Stimulated activated naive CD4-positive, alpha-beta T cell (primary cell): ENCODE results near the gene ATAD3A.

ENCODE experiments used
- DNase-seq, 6 experiments: peaks; one replicate each; lab custom pipeline; 2025; lab: John Stamatoyannopoulos, UW

ATAD3A gene

DNA sequence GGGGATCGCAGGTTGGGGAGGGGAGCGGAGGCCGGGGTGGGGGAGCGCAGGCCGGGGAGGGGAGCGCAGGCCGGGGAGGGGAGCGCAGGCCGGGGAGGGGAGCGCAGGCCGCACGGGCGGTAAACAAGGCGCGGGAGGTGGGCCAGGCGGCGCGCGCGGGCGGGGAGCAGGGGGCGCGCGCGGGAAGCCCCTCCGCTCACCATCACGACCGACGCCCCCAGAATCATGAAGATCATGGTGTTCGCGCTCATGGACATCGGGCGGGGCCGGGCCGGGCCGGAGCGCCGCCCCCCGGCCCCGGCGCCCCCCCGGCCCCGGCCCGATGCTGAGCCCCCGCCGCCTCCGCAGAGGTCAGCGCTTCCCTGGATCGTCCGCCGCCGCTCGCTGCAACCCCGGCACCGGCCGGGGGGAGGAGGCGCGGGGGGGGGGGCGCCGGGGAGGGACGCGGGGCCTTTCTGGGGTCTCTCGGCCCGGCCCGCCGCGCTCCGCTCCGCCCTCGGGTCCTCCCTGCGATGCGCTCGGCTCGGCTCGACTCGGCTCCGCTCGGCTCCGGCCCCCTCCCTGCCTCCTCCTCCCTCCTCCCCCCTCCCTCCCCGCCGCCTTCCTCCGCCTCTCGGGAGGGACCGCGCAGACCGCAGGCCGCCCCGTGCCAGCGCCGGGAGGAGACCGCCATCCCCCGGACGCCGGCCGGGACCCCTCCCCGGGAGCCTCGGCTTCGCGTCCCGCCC, 28.3 kb downstream of the ATAD3A start, which contains the start of gene TMEM240:
Gene TMEM240 (minus strand): TSS at position 535 of the 728 bp plus-strand sequence. CDS start 278 bp downstream, at position 257.
- DNase-seq, result peak; percentile 9 to 56 (median 40)

DNA sequence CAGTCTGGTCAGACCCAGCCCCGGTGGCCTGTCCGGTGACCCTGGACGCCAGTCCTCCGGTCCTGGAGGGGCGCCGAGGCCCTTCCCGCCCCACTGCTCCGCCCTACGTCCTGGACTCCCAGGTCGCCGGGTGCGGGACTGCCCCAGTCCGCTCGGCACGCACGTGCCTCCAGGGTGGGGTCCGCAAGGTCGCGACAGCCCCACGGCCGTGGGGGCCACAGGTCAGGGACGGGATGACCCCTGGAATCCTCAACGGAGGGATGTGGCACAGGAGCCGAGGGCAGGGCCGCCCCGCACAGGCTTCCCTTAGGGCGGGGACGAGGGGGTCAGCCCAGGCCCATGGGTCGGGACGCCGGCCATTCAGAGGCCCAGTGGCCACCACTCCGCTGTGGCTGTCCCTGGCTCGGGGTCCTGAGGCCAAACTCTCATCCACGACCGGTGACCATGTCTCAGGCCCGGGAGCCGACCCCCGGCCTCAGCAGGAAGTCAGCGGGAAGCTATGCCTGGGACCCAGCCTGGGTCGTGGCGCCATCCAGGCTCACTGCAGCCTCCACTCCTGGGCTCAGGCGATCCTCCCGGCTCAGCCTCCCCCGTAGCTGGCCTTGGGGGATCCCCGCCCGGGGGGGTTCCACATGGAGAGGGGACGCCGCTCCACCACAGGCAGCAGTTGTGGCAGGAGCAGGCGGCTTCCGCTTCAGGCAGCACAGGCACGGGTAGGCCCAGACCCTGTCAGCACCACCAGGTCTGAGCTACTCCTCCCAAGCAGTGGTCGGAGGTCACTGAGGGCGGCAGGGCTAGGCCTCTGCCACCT, 29.1 kb downstream of the ATAD3A start:
- DNase-seq, result no peak

DNA sequence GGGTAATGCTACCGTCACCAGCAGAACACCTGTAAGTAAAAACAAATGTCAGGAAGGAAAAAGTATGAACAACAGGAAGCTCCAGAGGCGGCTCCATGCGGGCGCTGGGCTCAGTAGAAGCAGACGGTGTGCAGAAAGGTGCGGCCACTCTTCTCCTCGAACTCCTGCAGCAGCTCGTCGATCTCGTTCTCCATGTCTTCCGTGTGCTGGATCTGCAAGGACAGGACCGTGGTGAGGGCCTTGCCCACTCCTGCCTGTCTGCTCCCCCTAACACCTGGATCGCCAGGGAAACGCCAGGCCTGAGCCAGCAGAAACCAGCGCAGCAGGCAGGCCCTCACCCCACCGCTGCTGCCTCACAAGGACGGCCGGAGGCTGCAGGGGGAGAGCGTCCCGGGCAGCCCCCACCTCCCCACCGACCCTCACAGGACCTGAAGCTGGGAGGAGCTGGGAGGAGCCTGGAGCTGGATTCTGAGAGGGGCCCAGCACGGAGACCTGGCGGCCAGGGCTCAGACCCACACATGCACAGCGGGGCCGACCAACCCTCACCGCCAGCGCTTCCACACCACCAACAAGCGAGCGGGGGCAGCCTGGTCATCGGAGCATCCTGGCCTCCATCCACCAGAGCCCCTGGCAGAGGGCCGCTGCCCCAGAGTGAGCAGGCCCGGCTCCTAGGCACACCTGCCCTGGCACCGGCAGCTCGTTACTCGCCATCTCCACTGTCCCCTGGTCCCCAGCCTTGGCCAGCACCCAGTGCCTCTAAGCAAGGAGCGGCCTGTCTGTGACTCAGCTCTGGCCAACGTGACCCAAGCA, 30.2 kb downstream of the ATAD3A start:
- no peak for DNase-seq

DNA sequence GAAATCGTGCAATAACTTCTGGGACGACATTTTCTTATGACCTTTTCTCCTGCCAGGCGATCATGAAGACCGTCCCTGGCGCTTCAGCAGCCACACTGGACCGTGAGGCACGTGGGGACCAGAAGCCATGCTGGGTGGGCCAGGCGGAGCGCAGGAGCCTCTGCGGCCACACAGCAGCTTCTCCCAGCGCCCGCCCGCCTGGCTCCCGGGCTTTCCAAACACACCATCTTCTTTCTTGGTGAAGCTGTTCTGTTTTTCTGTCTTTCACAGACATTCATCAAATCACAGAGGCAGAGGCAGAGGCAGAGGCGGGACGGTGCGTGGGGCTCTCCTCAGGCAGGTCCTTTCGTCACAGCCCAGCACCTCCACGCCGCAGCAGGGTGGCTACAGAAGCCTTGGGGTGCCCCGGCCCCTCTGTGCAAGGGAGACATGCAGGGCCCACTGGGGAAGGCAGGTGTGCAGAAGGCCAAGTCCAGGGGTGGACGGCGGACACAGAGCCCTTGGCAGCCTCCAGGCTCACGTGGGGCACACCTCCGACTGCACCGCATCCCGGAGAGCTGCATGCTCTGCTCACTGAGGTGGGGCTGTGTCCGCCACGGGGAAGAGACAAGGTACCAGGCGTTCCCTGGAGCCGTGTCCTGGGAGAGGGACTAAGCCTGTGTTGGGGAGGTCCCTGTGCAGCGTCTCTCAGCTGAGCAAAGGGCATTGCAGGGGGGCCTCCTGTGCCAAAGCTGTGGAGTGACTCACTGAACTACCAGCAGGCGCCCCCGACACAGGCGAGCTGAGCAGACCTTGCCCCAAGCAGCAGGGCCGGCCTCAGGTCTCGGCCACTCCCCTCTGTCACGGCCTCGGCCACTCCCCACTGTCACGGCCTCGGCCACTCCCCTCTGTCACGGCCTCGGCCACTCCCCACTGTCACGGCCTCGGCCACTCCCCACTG, 31.1 kb downstream of the ATAD3A start:
- no peak for DNase-seq

DNA sequence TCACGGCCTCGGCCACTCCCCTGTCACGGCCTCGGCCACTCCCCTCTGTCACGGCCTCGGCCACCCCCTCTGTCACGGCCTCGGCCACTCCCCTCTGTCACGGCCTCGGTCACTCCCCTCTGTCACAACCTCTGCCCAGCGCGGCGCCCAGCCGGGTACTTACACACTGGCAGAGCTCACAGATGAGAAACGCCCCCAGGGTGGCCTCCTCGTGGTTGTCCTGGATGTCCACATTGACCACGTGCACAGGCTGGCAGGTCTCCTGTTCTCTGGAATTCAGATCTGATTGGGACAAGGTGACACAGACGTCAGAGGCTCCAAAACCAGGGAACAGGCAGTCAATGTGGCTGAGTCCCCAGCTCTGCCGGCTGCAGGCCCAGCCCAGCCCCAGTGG, 31.7 kb downstream of the ATAD3A start:
- DNase-seq, result no peak

DNA sequence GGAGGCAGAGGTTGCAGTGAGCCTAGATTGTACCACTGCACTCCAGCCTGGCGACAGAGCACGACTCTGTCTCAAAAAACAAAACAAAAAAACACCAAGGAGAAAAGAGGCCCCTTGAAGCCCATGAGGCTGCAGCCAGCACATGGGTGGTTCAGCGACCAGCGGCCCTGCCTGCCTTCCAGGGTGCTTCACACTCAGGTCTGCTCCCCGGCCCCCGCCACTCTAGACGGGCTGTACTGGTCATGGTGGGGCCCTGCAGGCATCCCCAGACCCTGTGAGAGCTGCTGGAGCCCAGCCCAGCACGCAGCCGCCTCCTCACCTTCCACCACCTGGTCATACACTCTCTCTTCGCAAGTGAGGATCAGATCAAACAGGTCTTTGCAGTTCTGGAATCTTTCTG, 32.6 kb downstream of the ATAD3A start:
- DNase-seq, result no peak

DNA sequence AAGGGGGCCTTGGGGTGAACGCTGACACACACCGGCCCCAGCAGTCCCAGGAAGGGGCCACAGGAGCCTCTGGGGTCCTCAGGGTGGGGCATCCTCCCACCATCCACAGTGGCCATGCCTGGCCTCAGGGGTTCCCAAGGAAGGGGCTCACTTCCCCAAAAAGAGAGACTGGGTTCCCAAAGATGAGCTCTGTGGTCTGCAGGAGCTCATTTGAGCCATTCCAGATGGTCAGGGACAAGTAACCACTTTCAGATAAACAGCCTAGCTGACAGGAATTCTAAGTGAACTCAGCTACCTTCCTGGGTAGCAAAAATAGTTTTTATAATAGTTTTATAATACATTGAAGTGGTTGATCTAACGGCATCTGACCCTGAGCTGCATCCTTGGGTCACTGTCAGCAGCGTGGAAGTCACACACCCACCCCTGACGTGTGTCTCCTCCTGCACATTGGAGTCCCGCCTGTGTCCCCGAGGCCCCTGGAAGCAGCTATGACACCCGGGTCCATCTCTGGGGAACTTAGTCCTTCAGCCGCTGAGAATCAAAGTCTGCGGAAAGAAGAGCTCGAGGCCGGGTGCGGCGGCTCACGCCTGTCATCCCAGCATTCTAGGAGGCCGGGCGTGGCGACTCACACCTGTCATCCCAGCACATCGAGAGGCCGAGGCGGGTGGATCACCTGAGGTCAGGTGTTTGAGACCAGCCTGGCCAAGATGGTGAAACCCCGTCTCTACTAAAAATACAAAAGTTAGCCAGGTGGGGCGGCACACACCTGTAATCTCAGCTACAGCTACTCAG, 34.2 kb downstream of the ATAD3A start:
- no peak for DNase-seq

DNA sequence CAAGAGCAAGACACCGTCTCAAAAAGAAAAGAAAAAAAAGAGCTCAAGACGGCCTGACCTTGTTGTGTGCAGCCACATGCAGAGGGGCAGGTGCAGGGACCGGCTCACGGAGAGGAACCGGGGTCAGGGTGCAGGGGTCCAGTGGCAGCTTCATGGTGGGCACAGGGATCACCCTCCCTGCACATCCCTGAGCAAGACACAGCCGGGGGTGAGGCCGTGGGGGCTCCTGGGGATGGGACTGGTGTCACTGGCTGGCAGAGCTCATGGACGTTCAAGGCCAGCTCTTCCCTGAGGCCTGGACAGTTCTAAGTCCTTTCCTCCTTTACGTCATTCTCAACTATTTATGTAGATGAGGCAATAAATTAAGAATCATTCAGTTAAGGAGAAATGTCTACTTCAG, 35.0 kb downstream of the ATAD3A start:
- DNase-seq, result no peak

DNA sequence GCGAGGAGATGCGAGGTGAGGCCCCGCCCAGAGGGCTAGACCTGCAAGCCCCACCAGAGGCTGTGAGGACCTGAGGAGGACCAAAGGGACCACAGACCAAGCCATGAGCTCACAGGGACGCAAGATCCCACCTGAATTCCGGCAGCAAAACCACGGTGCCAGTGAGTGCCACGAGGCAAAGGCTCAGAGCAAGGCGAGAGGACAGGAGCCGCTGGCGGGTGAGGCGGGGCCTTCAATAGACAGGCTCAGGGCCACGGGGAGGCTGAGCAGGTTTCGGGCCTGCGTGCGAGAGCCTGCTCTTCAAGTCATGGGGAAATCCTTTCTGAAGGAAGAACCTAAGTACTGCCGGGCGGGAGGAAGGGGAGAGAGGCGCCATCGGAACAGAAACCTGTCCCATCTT, 35.5 kb downstream of the ATAD3A start:
- no peak for DNase-seq

DNA sequence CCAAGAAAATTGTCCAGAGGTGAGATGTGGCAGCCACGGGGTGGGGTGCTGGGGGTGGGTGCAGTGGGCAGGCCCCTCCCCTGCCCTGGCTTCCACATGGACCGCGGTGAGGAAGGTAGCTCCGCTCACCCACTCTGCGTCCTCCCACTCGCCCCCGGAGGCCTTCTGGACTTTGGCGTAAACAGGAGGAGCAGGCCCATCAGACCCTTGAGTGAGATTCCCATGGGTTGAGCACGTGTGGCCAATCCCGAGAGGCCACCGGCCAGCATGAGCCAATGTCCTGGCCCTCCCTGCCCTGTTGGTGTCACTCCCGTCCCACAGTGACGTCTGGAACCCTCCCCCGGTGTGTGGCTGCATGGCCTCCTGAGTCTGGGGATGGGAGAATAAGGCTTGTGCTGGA, 36.6 kb downstream of the ATAD3A start:
- no peak for DNase-seq

DNA sequence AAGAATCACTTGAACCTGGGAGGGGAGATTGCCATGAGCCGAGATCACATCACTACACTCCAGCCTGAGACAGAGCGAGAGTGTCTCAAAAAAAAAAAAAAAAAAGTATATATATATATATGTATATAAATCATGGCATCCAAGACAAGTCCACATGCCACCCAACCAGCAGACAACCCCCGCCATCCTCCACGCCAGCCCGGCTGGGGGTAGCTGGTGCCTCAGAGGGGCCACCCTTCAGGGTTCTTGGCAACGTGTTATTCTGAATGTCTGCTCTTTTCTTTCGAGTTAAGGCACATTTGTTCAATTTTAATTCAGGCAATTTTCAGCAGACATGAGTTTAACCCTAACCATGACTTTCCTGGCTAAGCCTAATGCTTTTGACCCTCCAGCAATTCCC, 38.1 kb downstream of the ATAD3A start:
- no peak for DNase-seq

DNA sequence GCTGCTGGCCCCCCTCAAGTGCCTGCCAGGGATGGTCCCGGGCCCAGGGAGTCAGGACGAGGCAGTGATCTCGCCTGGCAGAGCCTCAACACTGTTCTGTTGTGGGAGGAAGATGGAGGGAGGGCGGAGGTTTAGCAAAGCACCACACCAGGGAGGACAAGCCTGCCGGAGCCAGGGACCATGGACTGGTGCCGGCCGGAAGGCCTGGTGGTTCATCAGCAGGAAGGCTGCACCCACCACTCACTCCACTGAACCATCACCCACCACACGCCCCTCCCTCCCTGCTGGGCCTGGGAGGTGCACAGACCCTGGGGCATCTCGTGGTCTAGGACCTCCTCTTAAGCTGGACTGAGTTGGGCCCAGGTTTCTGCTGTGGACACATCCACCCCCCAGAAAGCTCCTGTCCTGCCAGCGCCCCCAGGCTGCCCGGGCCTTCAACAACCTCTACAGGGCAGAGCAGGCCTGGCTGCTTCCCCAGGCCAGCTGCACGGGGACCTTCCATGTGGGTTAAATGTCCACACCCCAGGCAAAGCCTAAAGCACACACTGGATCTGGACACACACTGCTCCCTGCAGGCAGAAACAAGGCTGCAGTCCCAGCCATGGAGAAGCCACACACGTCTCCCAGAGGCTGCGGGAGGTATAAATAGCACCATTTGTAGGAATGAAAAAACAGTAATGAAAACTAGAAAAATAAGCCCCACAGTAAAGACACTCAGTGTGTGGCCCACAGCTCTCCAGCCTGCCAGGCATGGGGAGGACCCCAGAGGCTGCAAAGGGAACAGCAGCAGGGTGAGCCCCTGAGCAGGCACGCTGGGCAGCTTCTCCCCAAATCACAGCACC, 38.9 kb downstream of the ATAD3A start:
- no peak for DNase-seq

DNA sequence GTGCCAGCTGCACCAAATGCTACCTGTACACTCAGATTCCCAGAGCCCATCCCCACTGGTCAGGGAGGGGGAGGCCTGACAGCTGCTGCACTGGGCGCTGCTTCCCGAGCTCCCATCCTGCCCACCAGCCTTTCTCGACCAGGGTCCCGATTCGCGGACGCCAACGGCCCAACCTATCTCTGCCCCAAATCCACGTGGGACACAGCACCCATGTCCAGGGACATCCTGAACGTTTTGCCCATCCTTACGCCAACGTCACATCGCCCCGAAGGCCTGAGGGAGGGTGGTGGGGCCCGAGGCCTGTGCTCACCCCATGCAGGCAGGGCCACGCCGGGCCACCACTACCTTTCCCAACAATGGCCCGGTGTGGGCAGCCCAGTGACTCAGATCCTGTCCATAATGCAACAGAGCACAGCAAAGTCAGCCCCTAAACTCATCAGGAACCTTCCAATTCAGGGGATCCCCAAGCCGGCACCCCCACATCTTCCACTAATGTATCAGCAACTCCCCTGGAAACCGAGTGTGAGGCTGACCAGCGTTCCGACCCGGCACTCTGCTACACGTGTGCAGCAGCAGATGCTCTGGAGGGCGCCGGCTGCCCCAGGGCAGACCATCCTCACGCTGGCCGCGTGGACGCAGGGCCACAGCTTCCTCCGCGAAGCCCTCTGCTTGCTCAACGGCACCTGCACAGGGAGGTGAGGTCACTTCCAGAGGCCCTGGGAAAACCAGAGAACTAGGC, 39.7 kb downstream of the ATAD3A start:
- no peak for DNase-seq

DNA sequence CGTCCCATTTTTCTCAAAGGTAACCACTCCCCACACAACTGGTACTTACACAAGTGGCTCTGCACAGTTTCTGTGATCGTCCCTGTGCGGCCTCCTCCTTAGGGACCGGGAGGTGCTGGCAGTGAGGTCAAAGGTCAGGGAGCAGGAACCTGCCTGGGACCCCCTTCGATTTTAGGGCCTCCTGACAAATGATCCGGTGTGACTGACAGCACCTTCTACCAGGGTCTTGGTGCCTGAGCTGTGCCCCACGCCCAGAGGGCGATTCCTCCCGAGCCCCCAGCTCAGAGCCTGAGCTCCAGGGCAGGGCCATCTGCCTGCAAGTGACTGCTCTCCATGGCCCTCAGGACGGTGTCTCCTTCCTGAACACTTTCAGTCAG, 40.3 kb downstream of the ATAD3A start:
- no peak for DNase-seq

DNA sequence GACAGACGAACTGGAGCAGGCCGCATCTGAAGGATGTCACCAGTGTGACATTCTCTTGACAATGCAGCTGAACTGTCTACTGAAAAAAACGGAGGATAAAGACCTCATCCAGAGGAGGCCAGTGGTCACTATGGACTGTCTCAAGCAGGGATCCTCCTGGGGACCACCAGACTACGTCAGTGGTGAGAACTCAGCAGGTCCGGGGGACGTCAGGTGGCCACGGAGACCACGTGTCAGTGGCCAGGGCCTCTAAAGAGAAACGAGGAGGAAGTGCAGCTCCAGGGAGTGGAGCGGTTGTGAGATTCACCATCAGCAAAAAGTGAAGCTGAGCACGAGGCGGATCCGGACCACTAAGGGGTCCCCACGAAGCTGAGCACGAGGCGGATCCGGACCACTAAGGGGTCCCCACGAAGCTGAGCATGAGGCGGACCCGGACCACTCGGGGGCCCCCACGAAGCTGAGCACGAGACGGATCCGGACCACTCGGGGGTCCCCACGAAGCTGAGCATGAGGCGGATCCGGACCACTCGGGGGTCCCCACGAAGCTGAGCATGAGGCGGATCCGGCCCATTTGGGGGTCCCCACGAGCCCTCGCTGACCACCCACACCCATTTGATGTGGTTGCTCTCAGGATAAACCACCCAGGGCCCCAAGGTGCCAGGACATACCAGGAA, 42.0 kb downstream of the ATAD3A start:
- no peak for DNase-seq

DNA sequence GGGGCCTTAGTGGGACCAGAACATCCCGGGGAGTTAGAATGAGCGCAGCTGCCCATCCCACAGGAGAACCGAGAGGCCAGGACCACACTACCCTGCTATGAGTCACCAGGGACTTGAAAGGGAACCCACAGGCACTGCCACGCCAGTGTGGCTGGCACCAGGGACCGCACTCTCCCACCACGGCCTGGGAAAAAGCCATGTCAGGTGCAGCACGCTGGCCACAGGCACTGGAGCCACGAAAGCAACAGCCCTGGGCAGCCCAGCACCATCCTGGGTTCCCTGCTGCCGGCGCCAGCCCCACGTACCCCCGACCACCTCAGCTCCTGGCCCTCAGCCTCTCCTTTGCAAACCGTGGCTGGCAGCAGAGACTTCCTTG, 42.6 kb downstream of the ATAD3A start:
- no peak for DNase-seq

DNA sequence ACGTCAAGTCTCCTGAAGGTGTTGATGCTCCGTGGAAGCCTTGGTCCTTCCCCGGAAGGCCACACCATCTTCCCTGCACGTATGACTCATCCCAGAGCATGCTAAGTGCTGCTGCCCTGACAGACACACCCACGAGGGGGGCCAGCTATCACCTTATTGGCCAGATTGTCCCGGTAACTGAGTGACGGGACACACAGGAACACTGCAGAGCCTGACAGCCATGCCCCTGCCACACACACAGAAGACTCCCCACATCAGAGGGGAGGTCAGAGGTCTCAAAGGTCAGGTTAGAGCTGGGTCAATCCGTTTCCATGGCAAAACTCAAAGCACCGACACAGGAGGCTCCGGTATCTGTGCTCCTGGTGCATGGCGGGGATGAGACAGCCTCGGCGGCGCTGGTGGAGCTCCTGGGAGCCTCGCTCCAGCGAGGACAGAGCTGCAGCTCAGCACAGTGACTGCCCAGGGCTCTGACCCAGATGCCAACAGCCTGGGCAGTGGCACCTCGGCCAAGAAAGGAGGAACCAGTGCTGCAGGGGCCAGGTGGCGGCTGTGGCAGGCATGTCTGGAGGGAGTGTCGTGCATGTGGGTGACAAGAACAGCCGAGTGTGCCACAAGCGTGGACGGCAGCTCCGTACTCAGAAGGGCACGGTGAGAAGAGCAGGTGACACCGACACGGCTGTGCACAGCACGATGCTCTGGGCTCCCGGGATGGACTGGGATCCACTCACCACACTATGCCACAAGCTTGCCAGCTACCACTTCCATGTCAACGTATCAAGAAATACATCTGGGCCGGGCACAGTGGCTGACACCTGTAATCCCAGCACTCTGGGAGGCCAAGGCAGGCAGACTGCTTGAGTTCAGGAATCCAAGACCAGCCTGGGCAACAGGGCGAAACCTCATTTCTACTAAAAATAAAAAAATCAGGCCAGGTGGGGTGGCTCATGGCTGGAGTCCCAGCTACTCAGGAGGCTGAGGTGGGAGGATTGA, 43.3 kb downstream of the ATAD3A start:
- no peak for DNase-seq
